ENCODE measurements around the gene KANSL1L. TPM values are rescaled to one million over a fixed set of nuclear protein-coding genes. Genes with fewer than 3 reads are reported as not detected.

Gene KANSL1L
- polyA plus RNA-seq, 2 of the 4 experiments (the other 2 are of a cell fraction) = 1.0 to 2.7 TPM

DNA sequence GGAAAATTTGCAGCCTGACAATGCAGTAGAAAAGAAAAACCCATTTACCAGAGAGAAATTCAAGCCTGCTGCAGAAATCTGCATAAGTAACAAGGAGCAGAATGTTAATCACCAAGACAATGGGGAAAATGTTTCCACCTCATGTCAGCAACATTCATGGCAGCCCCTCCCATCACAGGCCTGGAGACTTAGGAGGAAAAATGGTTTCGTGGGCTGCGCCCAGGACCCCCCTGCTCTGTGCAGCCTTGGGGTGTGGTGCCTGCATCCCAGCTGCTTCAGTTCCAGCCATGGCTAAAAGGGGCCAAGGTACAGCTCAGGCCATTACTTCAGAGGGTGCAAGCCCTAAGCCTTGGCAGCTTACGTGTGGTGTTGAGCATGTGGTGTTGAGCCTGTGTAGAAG is 115.4 kb downstream of the KANSL1L start:
- POLR2A ChIA-PET = no interaction called here
- Histone ChIP-seq H3K9me3 (0 out of 3 replicates have a peak, but pooled peaks cover 8% of the 10 kb centered on the region), H3K4me3 (no peak overlapping the region), H3K4me1 (no peaks in the 10 kb centered on the region), H3K4me2 (no peak overlapping the region), H3K27ac (no peak overlapping the region)
- no peak; a peak in 1 of 6 replicates for ATAC-seq
- DNase-seq (ENCODE audit: low read depth in 1 of 2, low spot score in 1 of 2) = no peak
- TF ChIP-seq RAD21 (conservative IDR thresholded peaks at IDR 0.05 in 1 of 2, IDR thresholded peaks at IDR 0.05 in 1 of 2) = no peak
- TF ChIP-seq NR3C1 (IDR thresholded peaks at IDR 0.05) = no peak
- no peak for TF ChIP-seq RNF2 (IDR thresholded peaks at IDR 0.05; ENCODE audit: borderline replicate concordance, low read depth)
- TF ChIP-seq, protein P1, sequence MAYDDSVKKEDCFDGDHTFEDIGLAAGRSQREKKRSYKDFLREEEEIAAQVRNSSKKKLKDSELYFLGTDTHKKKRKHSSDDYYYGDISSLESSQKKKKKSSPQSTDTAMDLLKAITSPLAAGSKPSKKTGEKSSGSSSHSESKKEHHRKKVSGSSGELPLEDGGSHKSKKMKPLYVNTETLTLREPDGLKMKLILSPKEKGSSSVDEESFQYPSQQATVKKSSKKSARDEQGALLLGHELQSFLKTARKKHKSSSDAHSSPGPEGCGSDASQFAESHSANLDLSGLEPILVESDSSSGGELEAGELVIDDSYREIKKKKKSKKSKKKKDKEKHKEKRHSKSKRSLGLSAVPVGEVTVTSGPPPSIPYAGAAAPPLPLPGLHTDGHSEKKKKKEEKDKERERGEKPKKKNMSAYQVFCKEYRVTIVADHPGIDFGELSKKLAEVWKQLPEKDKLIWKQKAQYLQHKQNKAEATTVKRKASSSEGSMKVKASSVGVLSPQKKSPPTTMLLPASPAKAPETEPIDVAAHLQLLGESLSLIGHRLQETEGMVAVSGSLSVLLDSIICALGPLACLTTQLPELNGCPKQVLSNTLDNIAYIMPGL (CRISPR knock-in tag; IDR thresholded peaks at IDR 0.05; ENCODE audit: borderline replicate concordance) = no peak
- TF ChIP-seq HOXB13 (CRISPR knock-in tag; IDR thresholded peaks at IDR 0.05; ENCODE audit: low read depth) = no peak
- TF ChIP-seq, protein P2, sequence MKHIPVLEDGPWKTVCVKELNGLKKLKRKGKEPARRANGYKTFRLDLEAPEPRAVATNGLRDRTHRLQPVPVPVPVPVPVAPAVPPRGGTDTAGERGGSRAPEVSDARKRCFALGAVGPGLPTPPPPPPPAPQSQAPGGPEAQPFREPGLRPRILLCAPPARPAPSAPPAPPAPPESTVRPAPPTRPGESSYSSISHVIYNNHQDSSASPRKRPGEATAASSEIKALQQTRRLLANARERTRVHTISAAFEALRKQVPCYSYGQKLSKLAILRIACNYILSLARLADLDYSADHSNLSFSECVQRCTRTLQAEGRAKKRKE (CRISPR knock-in tag; IDR thresholded peaks at IDR 0.05; ENCODE audit: low read depth) = no peak
- TF ChIP-seq POLR2A (IDR thresholded peaks at IDR 0.05; ENCODE audit: low read length) = no peak
- no peak for TF ChIP-seq HOXA7 (CRISPR knock-in tag; IDR thresholded peaks at IDR 0.05)
- TF ChIP-seq PHF8 (IDR thresholded peaks at IDR 0.05; ENCODE audit: borderline replicate concordance, low read depth) = no peak
- TF ChIP-seq NPAS2 (CRISPR knock-in tag; IDR thresholded peaks at IDR 0.05; ENCODE audit: borderline replicate concordance) = no peak
- TF ChIP-seq, protein P3, sequence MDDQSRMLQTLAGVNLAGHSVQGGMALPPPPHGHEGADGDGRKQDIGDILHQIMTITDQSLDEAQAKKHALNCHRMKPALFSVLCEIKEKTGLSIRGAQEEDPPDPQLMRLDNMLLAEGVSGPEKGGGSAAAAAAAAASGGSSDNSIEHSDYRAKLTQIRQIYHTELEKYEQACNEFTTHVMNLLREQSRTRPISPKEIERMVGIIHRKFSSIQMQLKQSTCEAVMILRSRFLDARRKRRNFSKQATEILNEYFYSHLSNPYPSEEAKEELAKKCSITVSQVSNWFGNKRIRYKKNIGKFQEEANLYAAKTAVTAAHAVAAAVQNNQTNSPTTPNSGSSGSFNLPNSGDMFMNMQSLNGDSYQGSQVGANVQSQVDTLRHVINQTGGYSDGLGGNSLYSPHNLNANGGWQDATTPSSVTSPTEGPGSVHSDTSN (IDR thresholded peaks at IDR 0.05) = no peak
- TF ChIP-seq, protein P4, sequence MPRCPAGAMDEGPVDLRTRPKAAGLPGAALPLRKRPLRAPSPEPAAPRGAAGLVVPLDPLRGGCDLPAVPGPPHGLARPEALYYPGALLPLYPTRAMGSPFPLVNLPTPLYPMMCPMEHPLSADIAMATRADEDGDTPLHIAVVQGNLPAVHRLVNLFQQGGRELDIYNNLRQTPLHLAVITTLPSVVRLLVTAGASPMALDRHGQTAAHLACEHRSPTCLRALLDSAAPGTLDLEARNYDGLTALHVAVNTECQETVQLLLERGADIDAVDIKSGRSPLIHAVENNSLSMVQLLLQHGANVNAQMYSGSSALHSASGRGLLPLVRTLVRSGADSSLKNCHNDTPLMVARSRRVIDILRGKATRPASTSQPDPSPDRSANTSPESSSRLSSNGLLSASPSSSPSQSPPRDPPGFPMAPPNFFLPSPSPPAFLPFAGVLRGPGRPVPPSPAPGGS (IDR thresholded peaks at IDR 0.05) = no peak
- TF ChIP-seq RFX5 (IDR thresholded peaks at IDR 0.05) = no peak
- no peak for TF ChIP-seq ZNF302 (CRISPR knock-in tag; IDR thresholded peaks at IDR 0.05)
- no peak for TF ChIP-seq RCOR1 (IDR thresholded peaks at IDR 0.05; ENCODE audit: low read depth, low read length)
- TF ChIP-seq, protein P5, sequence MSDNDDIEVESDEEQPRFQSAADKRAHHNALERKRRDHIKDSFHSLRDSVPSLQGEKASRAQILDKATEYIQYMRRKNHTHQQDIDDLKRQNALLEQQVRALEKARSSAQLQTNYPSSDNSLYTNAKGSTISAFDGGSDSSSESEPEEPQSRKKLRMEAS (IDR thresholded peaks at IDR 0.05) = no peak
- CTCF ChIA-PET = no interaction called here
- no peak for FAIRE-seq
- 61% methylated on average over 3 of the region's 3 CpGs for WGBS (ENCODE audit: missing lambda C conversion rate)

DNA sequence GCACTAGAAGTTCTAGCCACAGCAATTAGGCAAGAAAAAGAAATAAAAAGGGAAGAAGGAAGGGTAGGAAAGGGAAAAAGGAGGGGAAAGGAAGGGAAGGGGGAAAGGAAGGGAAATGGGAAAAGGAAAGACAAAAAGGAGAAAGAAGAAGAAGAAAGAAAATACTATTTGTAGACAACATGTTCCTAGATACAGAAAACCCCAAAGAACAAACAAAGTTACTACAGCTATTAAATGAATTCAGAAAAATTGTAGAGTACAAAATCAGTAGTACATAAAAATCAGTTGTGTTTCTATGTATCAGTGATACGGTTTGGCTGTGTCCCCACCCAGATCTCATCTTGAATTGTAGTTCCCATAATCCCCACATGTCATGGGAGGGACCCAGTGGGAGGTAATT is 116.5 kb downstream of the KANSL1L start:
- ATAC-seq (no peak), FAIRE-seq (no peak), DNase-seq (ENCODE audit: low read depth in 1 of 2, low spot score in 1 of 2) (no peak)
- Histone ChIP-seq H3K4me2 (no peak overlapping the region), H3K27ac (no peak overlapping the region), H3K9me3 (0 out of 3 replicates have a peak, but pooled peaks cover 8% of the 10 kb centered on the region), H3K4me1 (no peaks in the 10 kb centered on the region), H3K4me3 (no peak overlapping the region)
- CTCF ChIA-PET = interaction anchor here (1.0 kb wide), 1 partner anchor 77 kb away, joined by 3 read pairs; no protein-coding TSS in a partner anchor
- TF ChIP-seq GATA3 (IDR thresholded peaks at IDR 0.05; ENCODE audit: borderline replicate concordance) = no peak
- no peak for TF ChIP-seq SMC3 (IDR thresholded peaks at IDR 0.05)
- no peak for TF ChIP-seq NR3C1 (IDR thresholded peaks at IDR 0.05)
- no peak for TF ChIP-seq ZNF302 (CRISPR knock-in tag; IDR thresholded peaks at IDR 0.05)
- TF ChIP-seq HDAC2 (IDR thresholded peaks at IDR 0.05) = no peak
- TF ChIP-seq ZC3H11A (IDR thresholded peaks at IDR 0.05) = no peak
- TF ChIP-seq KDM1A (IDR thresholded peaks at IDR 0.05; ENCODE audit: low read depth) = no peak
- TF ChIP-seq POLR2AphosphoS2 (conservative IDR thresholded peaks at IDR 0.05; ENCODE audit: low read length) = no peak
- no peak for TF ChIP-seq JUNB (IDR thresholded peaks at IDR 0.05)
- no peak for TF ChIP-seq ZFP36 (IDR thresholded peaks at IDR 0.05; ENCODE audit: borderline replicate concordance, partially characterized antibody)
- no peak for TF ChIP-seq FOXS1 (CRISPR knock-in tag; IDR thresholded peaks at IDR 0.05)
- no peak for TF ChIP-seq EHF (CRISPR knock-in tag; IDR thresholded peaks at IDR 0.05)
- TF ChIP-seq RFX5 (IDR thresholded peaks at IDR 0.05) = no peak
- no peak for TF ChIP-seq CHD4 (IDR thresholded peaks at IDR 0.05; ENCODE audit: borderline replicate concordance)
- TF ChIP-seq CBX2 (IDR thresholded peaks at IDR 0.05; ENCODE audit: borderline replicate concordance, low read depth) = no peak
- WGBS (ENCODE audit: missing lambda C conversion rate) = 59% methylated on average over 1 of the region's 1 CpG
- POLR2A ChIA-PET = no interaction called here

Measured in A549 (cell line).